Measurements from ENCODE around the gene HGFAC. TPM values are rescaled to one million over a fixed set of nuclear protein-coding genes. Genes with fewer than 3 reads are reported as not detected.

Gene HGFAC
- total RNA-seq, 1 donor from 2014 or later: not detected

DNA sequence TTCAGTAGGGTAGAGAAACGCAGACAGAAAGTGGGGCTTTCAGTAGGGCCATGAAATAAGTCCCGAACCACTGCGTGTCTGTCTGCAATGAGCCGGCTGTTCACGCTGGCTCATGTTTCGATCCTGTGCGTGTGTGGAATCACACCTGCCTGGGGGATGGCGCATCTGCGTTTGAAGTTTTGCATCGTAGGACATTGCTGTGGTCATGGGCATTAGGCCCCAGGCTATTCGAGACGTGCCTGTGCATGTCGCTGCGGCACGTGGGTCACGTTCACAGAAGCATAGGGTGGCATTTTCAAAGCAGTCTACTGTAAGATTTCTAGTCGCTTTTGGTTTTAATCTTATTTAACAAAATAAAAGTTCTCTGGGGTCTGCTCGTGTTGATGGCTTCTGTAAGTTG lies 25.5 kb upstream of the HGFAC start:
- TF ChIP-seq, protein P1, sequence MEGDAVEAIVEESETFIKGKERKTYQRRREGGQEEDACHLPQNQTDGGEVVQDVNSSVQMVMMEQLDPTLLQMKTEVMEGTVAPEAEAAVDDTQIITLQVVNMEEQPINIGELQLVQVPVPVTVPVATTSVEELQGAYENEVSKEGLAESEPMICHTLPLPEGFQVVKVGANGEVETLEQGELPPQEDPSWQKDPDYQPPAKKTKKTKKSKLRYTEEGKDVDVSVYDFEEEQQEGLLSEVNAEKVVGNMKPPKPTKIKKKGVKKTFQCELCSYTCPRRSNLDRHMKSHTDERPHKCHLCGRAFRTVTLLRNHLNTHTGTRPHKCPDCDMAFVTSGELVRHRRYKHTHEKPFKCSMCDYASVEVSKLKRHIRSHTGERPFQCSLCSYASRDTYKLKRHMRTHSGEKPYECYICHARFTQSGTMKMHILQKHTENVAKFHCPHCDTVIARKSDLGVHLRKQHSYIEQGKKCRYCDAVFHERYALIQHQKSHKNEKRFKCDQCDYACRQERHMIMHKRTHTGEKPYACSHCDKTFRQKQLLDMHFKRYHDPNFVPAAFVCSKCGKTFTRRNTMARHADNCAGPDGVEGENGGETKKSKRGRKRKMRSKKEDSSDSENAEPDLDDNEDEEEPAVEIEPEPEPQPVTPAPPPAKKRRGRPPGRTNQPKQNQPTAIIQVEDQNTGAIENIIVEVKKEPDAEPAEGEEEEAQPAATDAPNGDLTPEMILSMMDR (conservative IDR thresholded peaks at IDR 0.05; ENCODE audit: low read depth, low read length): no peak
- DNase-seq (ENCODE audit: low read depth): no peak
- no peak overlapping the region for H3K4me3 ChIP-seq (ENCODE audit: low read depth, low read length)

DNA sequence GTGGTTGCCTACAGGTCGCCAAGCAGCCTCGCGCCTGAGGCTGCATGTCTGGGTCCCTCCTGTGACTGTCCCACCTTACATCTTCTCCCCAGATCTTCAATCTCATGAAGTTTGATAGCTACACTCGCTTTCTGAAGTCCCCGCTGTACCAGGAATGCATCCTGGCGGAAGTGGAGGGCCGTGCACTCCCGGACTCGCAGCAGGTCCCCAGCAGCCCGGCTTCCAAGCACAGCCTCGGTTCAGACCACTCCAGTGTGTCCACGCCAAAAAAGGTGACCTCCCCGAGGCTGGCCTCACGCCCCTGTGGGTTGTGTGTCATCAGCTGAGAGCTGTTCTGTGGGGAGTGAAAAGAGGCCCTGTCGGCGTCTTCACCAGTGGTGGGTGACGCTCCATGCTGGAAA lies 24.9 kb upstream of the HGFAC start:
- H3K4me3 ChIP-seq (ENCODE audit: low read depth, low read length): no peak overlapping the region
- no peak for DNase-seq (ENCODE audit: low read depth)
- TF ChIP-seq, protein P1 (conservative IDR thresholded peaks at IDR 0.05; ENCODE audit: low read depth, low read length): no peak

DNA sequence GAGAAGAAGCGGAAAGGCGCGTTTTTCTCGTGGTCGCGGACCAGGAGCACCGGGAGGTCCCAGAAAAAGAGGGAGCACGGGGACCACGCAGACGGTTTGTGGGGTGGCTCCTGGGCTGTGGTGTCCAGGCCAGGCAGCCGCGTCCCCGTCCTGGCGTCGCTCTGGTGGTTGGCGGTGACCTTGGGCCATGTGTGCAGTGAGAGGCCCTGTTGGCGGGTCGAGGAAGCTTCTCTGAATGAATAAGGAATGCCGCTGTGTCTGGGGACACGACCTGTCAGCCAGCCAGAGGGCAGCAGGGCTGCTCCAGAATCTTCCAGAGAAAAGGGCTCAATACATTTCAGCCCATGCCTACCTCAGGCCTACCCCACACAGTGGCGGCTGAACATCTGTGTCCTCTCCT lies 24.3 kb upstream of the HGFAC start:
- TF ChIP-seq, protein P1 (conservative IDR thresholded peaks at IDR 0.05; ENCODE audit: low read depth, low read length): no peak
- no peak overlapping the region for H3K4me3 ChIP-seq (ENCODE audit: low read depth, low read length)
- no peak for DNase-seq (ENCODE audit: low read depth)

DNA sequence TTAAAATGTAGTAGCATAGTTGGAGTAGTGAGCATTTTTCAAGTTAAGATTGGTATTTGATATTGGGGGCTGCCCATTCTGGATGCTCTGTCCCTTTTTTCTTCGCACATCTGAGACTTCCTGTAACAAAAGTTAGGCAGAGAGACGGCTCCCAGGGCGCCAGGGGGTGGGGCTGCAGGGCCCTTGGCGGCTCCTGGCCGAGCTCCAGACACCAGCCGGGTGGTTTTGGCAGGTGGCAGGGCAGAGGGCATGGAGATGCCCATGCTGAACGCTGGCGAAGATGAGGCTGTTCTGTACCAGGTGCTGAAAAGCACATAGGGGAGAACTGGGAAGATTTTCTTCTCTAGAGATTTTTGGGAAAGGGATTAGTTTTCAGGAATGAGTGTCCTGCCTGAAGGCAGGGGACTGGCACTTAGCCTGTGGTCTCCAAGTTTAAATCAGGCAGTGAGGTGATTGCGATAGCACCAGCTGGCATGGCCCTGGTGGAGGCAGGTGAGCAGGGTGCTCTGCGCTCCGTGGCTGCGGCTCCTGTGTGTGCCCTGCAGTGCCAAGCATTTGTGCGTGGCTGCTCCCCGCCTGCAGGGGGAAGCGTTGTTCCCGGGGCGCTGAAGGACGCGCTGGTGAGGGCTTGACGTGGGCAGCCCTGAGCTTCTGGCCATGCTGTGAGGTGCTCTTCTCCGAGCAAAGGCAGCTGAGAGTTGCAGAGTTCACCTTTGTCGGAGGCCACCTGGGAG lies 23.6 kb upstream of the HGFAC start:
- TF ChIP-seq, protein P1 (conservative IDR thresholded peaks at IDR 0.05; ENCODE audit: low read depth, low read length): peak; percentile 36
- no peak overlapping the region for H3K4me3 ChIP-seq (ENCODE audit: low read depth, low read length)
- no peak for DNase-seq (ENCODE audit: low read depth)

DNA sequence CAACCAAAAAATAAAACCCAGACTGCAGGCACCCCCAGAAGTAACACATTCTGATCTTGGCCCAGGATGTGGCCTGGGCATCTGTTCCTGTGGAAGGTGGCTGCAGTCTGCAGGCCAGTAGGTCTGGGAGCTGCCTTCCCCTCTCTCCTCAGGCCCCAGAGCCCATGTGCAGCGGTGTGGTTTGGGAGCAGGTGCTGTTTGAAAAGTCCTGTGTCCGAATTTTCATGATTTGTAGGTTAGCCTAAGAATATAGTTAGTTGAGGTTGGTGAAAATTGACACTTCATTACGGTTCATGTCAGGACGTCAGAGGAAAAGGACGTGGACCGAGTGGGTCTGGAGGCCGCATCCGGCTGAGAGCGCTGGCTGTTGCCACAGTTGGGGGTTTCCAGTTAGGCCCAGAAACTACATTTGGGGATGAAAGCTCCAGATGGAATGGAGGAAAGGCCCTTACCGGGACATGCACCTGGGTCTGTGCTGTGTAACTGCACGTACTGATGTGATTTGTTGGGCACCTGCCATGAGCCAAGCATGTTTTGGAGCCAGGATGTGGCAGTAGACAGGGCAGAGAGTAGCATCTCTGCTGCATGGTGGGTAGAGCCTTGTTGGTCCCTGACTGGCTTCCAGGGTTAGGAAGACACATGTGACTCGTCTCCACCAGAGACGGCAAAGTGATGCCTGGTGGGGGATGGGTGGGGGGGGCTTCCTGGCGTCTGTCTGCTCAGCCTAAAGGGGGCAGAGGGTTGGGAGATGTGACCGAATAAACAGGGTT lies 21.7 kb upstream of the HGFAC start:
- TF ChIP-seq, protein P1 (conservative IDR thresholded peaks at IDR 0.05; ENCODE audit: low read depth, low read length): no peak
- DNase-seq (ENCODE audit: low read depth): no peak
- no peak overlapping the region for H3K4me3 ChIP-seq (ENCODE audit: low read depth, low read length)

DNA sequence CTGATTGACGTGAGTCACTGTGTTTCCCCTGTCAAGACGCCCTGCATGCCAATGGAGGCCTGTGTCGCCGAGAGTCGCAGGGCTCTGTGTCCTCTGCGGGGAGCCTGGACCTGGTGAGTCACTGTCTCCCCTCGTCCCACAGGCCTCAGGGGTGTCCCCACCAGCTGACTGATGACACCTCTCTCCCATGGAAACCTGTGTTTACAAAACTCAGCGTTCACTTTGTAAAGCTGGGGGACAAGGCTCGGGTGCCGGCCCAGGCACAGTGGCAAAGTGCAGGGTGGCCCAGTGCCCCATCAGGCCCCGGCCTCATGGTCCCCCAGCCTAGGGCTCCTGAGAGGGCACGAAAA lies 21.2 kb upstream of the HGFAC start:
- DNase-seq (ENCODE audit: low read depth): no peak
- TF ChIP-seq, protein P1 (conservative IDR thresholded peaks at IDR 0.05; ENCODE audit: low read depth, low read length): no peak
- no peak overlapping the region for H3K4me3 ChIP-seq (ENCODE audit: low read depth, low read length)

Data from epithelial cell of proximal tubule (primary cell).